AG04449 (cell line): ENCODE results near the gene DIPK1B.
A peak's percentile ranks its signal among the peaks of the same experiment; 100 is the strongest.

Experiments used
- CTCF ChIA-PET: fragments of 350-600 bp; formaldehyde crosslinking; extraction: SDS; loops from one replicate; lab custom pipeline; 2021; ENCODE audit warnings: antibody characterized with exemption; lab: Yijun Ruan, JAX
- POLR2A ChIA-PET: fragments of 400-600, 350-600 bp; formaldehyde crosslinking; extraction: SDS; loops from one replicate; lab custom pipeline; 2020; ENCODE audit warnings: antibody characterized with exemption, inconsistent platforms; lab: Yijun Ruan, JAX
- DNase-seq: peaks from one replicate; pipeline ENCODE4 v3.0.0-alpha.2; 2010; ENCODE audit warnings: low read depth, low spot score
- H3K4me3 ChIP-seq: 2 replicates; pipeline ENCODE4 v1.5.1; 2011; ENCODE audit warnings: low read depth, mild to moderate bottlenecking, control low read depth, low read length
- TF ChIP-seq, protein P1 (sequence below): IDR thresholded peaks from one replicate; pipeline ENCODE4 v1.5.1; 2011; ENCODE audit warnings: mild to moderate bottlenecking, moderate library complexity, low read length, control low read depth, inconsistent platforms; ENCODE audit not compliant: insufficient read depth; ENCODE audit errors: missing control alignments

DIPK1B gene

DNA sequence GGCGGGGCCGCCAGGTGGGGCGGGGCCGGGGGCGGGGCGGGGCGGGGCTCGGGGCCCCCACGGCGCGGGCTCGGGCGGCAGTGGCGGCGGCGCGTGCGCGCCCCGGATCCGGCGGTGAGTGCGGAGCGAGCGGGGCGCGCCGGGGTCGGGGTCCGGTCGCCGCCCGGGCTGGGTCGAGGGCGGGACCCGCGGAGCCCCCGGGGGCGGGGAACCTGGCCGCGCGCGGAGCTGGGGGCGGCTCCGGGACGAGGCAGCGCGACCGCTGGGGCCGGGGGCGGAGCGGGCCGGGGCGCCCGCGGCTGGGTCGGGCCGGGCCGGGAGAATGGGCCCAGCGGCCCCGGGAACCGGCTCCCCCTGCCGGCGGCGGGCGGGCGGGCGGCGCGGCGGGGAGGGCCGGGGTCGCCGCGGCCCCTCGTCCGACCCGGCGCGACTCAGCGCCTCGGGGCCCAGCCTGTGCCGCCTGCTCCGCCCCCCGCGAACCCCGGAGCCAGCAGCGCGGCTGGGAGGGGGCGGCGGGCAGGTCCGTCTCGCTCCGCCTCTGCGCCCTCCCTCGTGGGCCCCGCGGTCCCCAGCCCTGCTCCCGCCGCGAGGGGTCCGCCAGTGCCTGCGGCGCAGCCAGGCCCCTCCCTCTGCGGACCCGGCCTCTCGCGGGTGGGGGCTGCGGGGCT lies 46.5 kb upstream of the DIPK1B start:
- ChIA-PET POLR2A (no interaction called here), CTCF (interaction anchor here (0.8 to 2.6 kb wide), 7 partner anchors 9 to 177 kb away, joined by 3 to 11 read pairs (median 4); no protein-coding TSS in a partner anchor)
- no peak for DNase-seq
- peak overlapping the region; percentile 49 for H3K4me3 ChIP-seq
- TF ChIP-seq, protein P1, sequence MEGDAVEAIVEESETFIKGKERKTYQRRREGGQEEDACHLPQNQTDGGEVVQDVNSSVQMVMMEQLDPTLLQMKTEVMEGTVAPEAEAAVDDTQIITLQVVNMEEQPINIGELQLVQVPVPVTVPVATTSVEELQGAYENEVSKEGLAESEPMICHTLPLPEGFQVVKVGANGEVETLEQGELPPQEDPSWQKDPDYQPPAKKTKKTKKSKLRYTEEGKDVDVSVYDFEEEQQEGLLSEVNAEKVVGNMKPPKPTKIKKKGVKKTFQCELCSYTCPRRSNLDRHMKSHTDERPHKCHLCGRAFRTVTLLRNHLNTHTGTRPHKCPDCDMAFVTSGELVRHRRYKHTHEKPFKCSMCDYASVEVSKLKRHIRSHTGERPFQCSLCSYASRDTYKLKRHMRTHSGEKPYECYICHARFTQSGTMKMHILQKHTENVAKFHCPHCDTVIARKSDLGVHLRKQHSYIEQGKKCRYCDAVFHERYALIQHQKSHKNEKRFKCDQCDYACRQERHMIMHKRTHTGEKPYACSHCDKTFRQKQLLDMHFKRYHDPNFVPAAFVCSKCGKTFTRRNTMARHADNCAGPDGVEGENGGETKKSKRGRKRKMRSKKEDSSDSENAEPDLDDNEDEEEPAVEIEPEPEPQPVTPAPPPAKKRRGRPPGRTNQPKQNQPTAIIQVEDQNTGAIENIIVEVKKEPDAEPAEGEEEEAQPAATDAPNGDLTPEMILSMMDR = no peak

DNA sequence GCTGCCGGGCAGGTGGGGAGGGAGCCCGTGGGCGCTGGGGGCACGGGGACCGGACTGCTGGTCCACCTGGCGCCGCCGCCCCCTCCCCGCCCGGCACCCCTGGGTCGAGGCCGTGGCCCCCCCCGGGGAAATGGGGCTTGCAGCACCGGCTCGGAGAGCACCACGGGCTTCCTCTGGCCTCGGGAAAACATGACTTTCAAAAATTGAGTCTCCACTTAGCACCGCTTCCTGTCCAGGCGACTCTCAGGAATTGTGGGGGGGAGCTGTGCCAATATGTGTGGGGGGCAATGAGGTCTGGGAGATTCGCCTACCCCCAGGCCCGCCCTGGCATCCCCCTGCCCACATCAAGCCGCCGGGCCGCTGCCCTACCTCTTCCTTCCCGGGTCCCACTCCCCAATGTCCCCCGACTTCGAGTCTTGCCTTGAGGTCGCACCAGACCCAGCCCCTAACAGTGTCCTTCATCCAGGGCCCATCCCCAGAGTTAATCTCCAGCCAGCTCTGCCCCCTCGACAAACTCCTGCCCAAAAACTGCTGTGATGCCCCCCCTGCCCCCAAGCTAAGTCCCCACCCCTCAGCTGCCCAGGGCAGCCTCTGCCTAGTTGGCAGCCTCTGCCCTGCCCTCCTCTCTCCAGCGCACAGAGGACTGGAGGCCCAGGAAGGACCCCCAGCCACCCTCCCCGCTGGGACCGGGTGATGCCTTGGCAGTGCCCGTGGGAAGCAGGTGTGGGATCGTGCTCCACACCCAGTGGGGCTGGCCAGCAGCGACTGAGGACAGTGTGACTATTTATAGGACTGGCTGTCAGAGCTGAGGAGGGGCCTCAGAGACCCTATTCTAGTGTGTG lies 45.8 kb upstream of the DIPK1B start:
- ChIA-PET CTCF (interaction anchor here (0.7 to 2.6 kb wide), 6 partner anchors 9 to 181 kb away, joined by 3 to 11 read pairs (median 4); no protein-coding TSS in a partner anchor), POLR2A (no interaction called here)
- H3K4me3 ChIP-seq = no peak overlapping the region
- TF ChIP-seq, protein P1 = no peak
- no peak for DNase-seq

DNA sequence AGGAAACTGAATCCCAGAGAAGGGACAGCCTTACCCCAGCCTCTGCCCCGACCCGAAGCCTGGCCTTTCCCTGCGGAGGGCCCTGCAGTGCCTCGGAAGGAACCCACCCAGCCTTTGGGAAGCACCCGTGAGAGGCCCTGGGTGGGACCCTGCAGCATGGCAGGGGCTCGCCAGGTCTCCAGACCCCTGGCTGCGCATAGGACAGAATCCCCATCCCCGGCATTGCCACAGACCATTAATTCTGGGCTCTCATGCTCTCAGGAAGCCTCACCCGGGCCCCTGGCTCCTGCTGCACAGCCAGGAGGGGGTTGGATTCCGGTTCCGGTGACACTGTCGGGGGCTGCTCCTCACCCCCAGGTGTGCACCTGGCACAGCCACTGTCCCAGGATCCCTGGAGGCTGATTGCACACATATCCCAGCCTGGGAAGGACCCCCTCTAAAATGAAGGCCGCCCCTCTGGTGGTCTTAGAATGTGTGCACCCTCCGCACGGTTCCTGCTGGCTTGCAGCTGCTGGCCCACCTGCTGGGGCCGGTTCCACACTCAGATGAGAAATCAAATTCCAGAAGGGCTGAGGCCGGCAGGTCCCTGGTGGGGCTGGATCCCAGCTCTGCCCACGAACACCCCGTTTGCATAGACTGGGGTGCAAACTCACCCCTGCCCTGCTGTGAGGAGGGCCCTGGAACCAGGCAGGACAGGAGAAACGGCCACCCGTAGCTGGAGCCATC lies 45.0 kb upstream of the DIPK1B start:
- POLR2A ChIA-PET = no interaction called here
- CTCF ChIA-PET = interaction anchor here (0.8 to 2.6 kb wide), 5 partner anchors 9 to 183 kb away, joined by 3 to 11 read pairs (median 4); no protein-coding TSS in a partner anchor
- TF ChIP-seq, protein P1 = no peak
- H3K4me3 ChIP-seq = no peak overlapping the region
- no peak for DNase-seq

DNA sequence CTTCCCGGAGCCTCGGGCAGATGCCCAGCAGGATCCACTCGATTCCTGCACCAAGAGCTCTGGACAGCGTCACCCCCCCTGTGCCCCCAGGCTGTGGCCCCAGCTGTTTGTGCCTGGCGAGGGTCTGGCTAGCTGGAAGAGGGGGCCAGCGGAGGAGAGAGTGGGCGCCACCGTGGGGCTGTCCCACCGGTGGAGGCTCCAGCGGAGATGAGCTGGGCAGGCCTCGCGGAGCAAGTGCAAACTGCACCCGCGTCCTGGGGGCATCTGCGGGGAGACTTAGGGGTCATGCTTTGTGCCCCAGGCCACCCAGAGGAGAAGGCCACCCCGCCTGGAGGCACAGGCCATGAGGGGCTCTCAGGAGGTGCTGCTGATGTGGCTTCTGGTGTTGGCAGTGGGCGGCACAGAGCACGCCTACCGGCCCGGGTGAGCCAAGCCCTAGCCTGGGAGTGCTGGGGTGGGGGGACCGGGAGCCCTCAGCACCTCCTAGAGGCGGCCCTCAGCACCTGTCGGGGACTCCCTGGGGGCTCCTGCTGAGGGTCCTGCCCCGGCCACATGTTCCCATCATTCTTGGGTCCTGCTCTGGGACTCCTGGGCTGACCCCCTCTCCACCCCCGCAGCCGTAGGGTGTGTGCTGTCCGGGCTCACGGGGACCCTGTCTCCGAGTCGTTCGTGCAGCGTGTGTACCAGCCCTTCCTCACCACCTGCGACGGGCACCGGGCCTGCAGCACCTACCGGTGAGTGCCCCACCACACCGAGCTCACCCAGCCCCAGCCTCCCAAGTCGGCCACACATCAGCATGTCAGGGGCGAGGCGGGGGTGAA lies 44.2 kb upstream of the DIPK1B start:
- H3K4me3 ChIP-seq = no peak overlapping the region
- DNase-seq = no peak
- POLR2A ChIA-PET = no interaction called here
- TF ChIP-seq, protein P1 = no peak
- CTCF ChIA-PET = interaction anchor here (0.8 to 1.6 kb wide), 4 partner anchors 8 to 184 kb away, joined by 3 to 7 read pairs (median 3); no protein-coding TSS in a partner anchor

- ChIA-PET CTCF (interaction anchor here (1.1 to 1.3 kb wide), 2 partner anchors 8 to 13 kb away, joined by 3 read pairs; no protein-coding TSS in a partner anchor), POLR2A (no interaction called here)
- H3K4me3 ChIP-seq = no peak overlapping the region
- TF ChIP-seq, protein P1 = no peak
- no peak for DNase-seq
Observed at GRCh38 chr9:136668983-136669790, 43.2 kb upstream of the DIPK1B start.
